Ovary (tissue), 9 donors: ENCODE measurements around the gene TEX36. TPM values are rescaled to one million over a fixed set of nuclear protein-coding genes. Genes with fewer than 3 reads are reported as not detected.

ENCODE experiments used
- DNase-seq, 5 donors: peaks; one replicate each; pipeline ENCODE4 v3.0.0-alpha.2; 2019 to 2020
- H3K27ac ChIP-seq, 2 donors: fragments of 200-600 bp; one replicate each; pipeline versions ENCODE4 v1.5.1 to v1.8.0; 2019 to 2022
- H3K27me3 ChIP-seq: fragments of 200-600 bp; one replicate; pipeline ENCODE4 v1.8.0; 2022
- H3K36me3 ChIP-seq: fragments of 200-600 bp; sonication (generic); one replicate; pipeline ENCODE4 v1.5.1; 2019
- H3K4me1 ChIP-seq: one replicate; pipeline ENCODE4 v1.8.1; 2013; ENCODE audit warnings: mild to moderate bottlenecking, moderate library complexity; ENCODE audit not compliant: insufficient read depth
- H3K4me3 ChIP-seq: fragments of 200-600 bp; sonication (generic); one replicate; pipeline ENCODE4 v1.5.1; 2017
- H3K9me3 ChIP-seq, 2 donors: fragments of 200-600 bp in 1 of 2; sonication (generic) in 1 of 2; one replicate each; pipeline versions ENCODE4 v1.5.1 to v1.8.1; 2013 to 2019; ENCODE audit warnings: mild to moderate bottlenecking in 1 of 2, moderate library complexity in 1 of 2
- EP300 ChIP-seq: sonication (generic); formaldehyde crosslinking; IDR thresholded peaks from one replicate; pipeline ENCODE4 v1.6.1; 2017; ENCODE audit warnings: antibody characterized with exemption
- POLR2A ChIP-seq: fragments of 450-650 bp; IDR thresholded peaks from one replicate; pipeline ENCODE4 v1.6.1; 2017; ENCODE audit warnings: antibody characterized with exemption, mild to moderate bottlenecking, moderate library complexity
- WGBS, 3 donors: extraction: QIAGEN DNeasy Blood & Tissue Kit in 1 of 3; methylation state at CpG; one replicate each; pipeline versions ENCODE4 v1.1.5 to v1.1.7; 2013 to 2017; 5-methylcytosine and 5-hydroxymethylcytosine counted together
- intact Hi-C, 4 donors: fragments of 100-400 bp; cut with DNase I; formaldehyde crosslinking; loops; one replicate each; pipeline versions ENCODE4 v1.11.0 to v1.15.1; 2022 to 2023
- polyA plus RNA-seq, 2 donors: library from polyadenylated mRNA; stranded (reverse); fragments of 200-250 nt in 1 of 2; fragments of 350-450 nt in 1 of 2; fragmentation: Illumina TruSeq in 1 of 2; extraction: RNeasy Lipid Tissue Mini Kit (QIAGEN cat#74804) in 1 of 2; gene quantifications; one replicate each; pipeline ENCODE4 v1.2.3, GENCODE V29; 2013 to 2014
- total RNA-seq, 7 donors: library from RNA; depleted of rRNA in 2 of 7; stranded (reverse); fragments of >200 nt in 2 of 7; fragmentation: NEBNext Ultra II Directional in 3 of 7; extraction: Animal tissue kit (Norgen Biotek cat#: 25700) in 3 of 7; gene quantifications; one replicate each; pipeline versions ENCODE4 v1.1.0 to v1.2.4, GENCODE V29; 2016 to 2023
- TF ChIP-seq, protein P1 (sequence below), 3 donors: fragments of 450-650 bp in 2 of 3; fragments of 200-600 bp in 1 of 3; IDR thresholded peaks; one replicate each; pipeline versions ENCODE4 v1.5.1 to v1.8.0; 2016 to 2022; ENCODE audit warnings: antibody characterized with exemption in 3 of 3, mild to moderate bottlenecking in 1 of 3
- donor health status: DM: no; HTN: no; CAD: no; lungs with moderate emphysema.
- donor health status: DM: no; HTN: no; CAD: no.
- donor health status: Bipolar disorder and iron deficiency.
- donor health status: DM: yes; HTN: yes; CAD: no.
- donor health status: DM: no; HTN: no; CAD: no.
- donor health status: DM: yes; HTN: yes; CAD: no.

Gene TEX36
- total and polyA plus RNA-seq, 9 donors: not detected

DNA sequence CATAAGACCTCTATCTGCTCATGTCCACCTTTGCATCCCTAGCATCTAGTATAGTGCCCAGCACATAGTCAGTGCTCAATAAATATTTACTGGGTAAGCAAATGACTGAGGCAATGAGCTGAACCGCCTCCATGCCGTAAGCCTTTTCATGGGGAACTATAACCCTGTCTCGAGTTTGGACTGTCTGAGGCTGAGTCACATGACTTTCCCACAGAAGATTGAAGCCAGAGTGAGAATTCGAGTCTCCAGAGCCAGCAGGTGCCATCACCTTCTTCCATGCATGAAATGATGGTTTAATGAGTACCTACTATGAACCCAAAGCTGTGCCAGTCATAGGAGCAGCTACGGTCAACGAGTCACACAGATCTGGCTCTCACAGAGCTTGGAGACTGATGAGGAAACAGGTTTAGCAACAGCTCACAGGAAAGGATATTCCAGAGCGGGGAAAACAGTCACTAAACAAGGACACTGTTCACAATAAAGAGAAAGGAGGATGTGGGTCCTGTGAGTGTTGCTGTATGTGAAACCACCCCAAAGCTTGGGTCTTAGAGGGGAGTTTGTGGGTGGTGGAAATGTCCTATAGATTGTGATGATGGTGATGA lies 75.2 kb downstream of the TEX36 start:
- no peak overlapping the region for H3K4me3 ChIP-seq
- no peaks in the 10 kb centered on the region for H3K36me3 ChIP-seq
- DNase-seq: no peak
- no peaks in the 10 kb centered on the region for H3K9me3 ChIP-seq
- no peaks in the 10 kb centered on the region for H3K27me3 ChIP-seq
- TF ChIP-seq, protein P1, sequence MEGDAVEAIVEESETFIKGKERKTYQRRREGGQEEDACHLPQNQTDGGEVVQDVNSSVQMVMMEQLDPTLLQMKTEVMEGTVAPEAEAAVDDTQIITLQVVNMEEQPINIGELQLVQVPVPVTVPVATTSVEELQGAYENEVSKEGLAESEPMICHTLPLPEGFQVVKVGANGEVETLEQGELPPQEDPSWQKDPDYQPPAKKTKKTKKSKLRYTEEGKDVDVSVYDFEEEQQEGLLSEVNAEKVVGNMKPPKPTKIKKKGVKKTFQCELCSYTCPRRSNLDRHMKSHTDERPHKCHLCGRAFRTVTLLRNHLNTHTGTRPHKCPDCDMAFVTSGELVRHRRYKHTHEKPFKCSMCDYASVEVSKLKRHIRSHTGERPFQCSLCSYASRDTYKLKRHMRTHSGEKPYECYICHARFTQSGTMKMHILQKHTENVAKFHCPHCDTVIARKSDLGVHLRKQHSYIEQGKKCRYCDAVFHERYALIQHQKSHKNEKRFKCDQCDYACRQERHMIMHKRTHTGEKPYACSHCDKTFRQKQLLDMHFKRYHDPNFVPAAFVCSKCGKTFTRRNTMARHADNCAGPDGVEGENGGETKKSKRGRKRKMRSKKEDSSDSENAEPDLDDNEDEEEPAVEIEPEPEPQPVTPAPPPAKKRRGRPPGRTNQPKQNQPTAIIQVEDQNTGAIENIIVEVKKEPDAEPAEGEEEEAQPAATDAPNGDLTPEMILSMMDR (IDR thresholded peaks at IDR 0.05): no peak
- TF ChIP-seq POLR2A (no peak), EP300 (no peak)
- H3K4me1 ChIP-seq: no peaks in the 10 kb centered on the region
- no peak overlapping the region for H3K27ac ChIP-seq
- intact Hi-C loops: no loop called here
- WGBS, 3 donors: 82 to 88% (median 84%) methylated on average over 7 of the region's 7 CpGs

DNA sequence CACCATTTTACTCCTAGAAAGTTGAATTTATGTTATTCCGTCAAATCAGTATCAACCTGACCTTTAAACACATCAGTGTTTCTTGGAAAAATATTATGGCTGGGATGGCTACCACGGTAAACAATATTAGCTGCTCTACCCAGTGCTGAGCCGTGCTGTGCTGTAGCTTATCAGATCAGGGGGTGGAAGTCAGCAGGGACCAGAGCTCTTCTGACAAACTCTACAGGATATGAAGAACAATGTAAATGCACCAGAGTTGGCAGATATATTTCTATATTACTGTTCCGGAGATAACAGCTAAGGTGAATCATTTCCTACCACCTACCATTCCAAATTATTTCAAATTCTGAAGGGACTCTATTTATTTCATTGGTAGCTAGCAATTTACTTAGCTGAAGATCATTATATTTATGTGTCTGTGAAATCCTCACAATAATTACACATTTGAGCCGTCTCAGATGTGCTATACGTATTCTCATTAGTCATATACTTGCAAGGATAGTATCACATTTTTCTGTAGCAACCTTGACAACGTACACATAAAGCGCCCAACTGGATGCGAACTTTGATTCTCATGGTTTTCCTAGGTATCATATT lies 76.5 kb downstream of the TEX36 start:
- WGBS, 3 donors: 64 to 70% (median 67%) methylated on average over 9 of the region's 9 CpGs

More for the DNA sequence above, 76.5 kb downstream of the TEX36 start:
- Histone ChIP-seq H3K36me3 (no peaks in the 10 kb centered on the region), H3K4me3 (no peak overlapping the region), H3K4me1 (no peaks in the 10 kb centered on the region), H3K9me3 (no peaks in the 10 kb centered on the region), H3K27me3 (no peaks in the 10 kb centered on the region), H3K27ac (no peak overlapping the region)
- TF ChIP-seq POLR2A: no peak
- TF ChIP-seq, protein P1 (IDR thresholded peaks at IDR 0.05): no peak
- TF ChIP-seq EP300: no peak
- no peak for DNase-seq
- intact Hi-C loops: no loop called here

Other genes starting within 250 kb of the TEX36 start
- gene EDRF1, start 36.5 kb upstream of the TEX36 start, total RNA-seq: 10 to 100 TPM; 18.5 to 29.0 (median 23.8) TPM
- 10 to 100 TPM; 17.0 to 17.3 TPM for gene EDRF1, start 36.5 kb upstream of the TEX36 start, polyA plus RNA-seq
- gene MMP21, start 92.7 kb upstream of the TEX36 start, total RNA-seq: 1 to 10 TPM in 4 of 7 donors, under 1 TPM in 3; 0.11 to 1.6 (median 1.2) TPM
- under 1 TPM; 0.56 to 1.00 TPM for gene MMP21, start 92.7 kb upstream of the TEX36 start, polyA plus RNA-seq
- gene UROS, start 140.1 kb upstream of the TEX36 start, total RNA-seq: 10 to 100 TPM; 18.5 to 39.6 (median 28.6) TPM
- gene UROS, start 140.1 kb upstream of the TEX36 start, polyA plus RNA-seq: 10 to 100 TPM; 23.7 to 82.5 TPM
- 10 to 100 TPM; 29.9 to 60.6 (median 48.4) TPM for gene BCCIP, start 140.4 kb upstream of the TEX36 start, total RNA-seq
- gene BCCIP, start 140.4 kb upstream of the TEX36 start, polyA plus RNA-seq: 10 to 100 TPM; 40.5 to 50.2 TPM
- gene DHX32, start 198.1 kb upstream of the TEX36 start, total RNA-seq: 10 to 100 TPM; 18.0 to 36.5 (median 34.1) TPM
- gene DHX32, start 198.1 kb upstream of the TEX36 start, polyA plus RNA-seq: 10 to 100 TPM; 17.1 to 28.3 TPM
- gene FANK1, start 213.4 kb upstream of the TEX36 start, total RNA-seq: 10 to 100 TPM in 1 of 7 donors, 1 to 10 TPM in 6; 4.9 to 27.0 (median 6.1) TPM
- 1 to 10 TPM; 5.3 to 5.4 TPM for gene FANK1, start 213.4 kb upstream of the TEX36 start, polyA plus RNA-seq